Measurements from ENCODE around the gene WNT7B. TPM values are rescaled to one million over a fixed set of nuclear protein-coding genes. Genes with fewer than 3 reads are reported as not detected.

WNT7B gene
- total RNA-seq, 1 donor from 2014 or later: 0.15 TPM

- no peak overlapping the region for H3K4me3 Mint-ChIP-seq (ENCODE audit: unreplicated experiment)
- peaks cover 18% of the 10 kb centered on the region for H3K27me3 Mint-ChIP-seq (ENCODE audit: low read depth)
- no peaks in the 10 kb centered on the region for H3K9me3 Mint-ChIP-seq (ENCODE audit: low read depth)
- H3K4me1 Mint-ChIP-seq (ENCODE audit: low read depth): no peaks in the 10 kb centered on the region
- no peak overlapping the region for H3K27ac Mint-ChIP-seq (ENCODE audit: unreplicated experiment)
- no peaks in the 10 kb centered on the region for H3K36me3 Mint-ChIP-seq (ENCODE audit: low read depth)
- no peak for TF ChIP-seq CTCF (IDR thresholded peaks at IDR 0.05)
- peak; percentile 68 for DNase-seq (ENCODE audit: low spot score)
These were observed 81.4 kb downstream of the WNT7B start for GRCh38 chr22:45895436-45896152.

GRCh38 chr22:45893516-45893915, 83.4 kb downstream of the WNT7B start:
- Mint-ChIP-seq H3K27ac (ENCODE audit: unreplicated experiment) (no peak overlapping the region), H3K36me3 (ENCODE audit: low read depth) (no peaks in the 10 kb centered on the region), H3K4me3 (ENCODE audit: unreplicated experiment) (no peak overlapping the region), H3K4me1 (ENCODE audit: low read depth) (no peaks in the 10 kb centered on the region), H3K27me3 (ENCODE audit: low read depth) (peaks cover 8% of the 10 kb centered on the region), H3K9me3 (ENCODE audit: low read depth) (no peaks in the 10 kb centered on the region)
- peak; percentile 44 for DNase-seq (ENCODE audit: low spot score)
- TF ChIP-seq CTCF (IDR thresholded peaks at IDR 0.05): no peak

- Mint-ChIP-seq H3K27ac (ENCODE audit: unreplicated experiment) (no peak overlapping the region), H3K9me3 (ENCODE audit: low read depth) (no peaks in the 10 kb centered on the region), H3K36me3 (ENCODE audit: low read depth) (no peaks in the 10 kb centered on the region), H3K4me3 (ENCODE audit: unreplicated experiment) (no peak overlapping the region), H3K4me1 (ENCODE audit: low read depth) (no peaks in the 10 kb centered on the region), H3K27me3 (ENCODE audit: low read depth) (peaks cover 8% of the 10 kb centered on the region)
- peak; percentile 68 for DNase-seq (ENCODE audit: low spot score)
- no peak for TF ChIP-seq CTCF (IDR thresholded peaks at IDR 0.05)
These were observed 84.1 kb downstream of the WNT7B start for GRCh38 chr22:45892681-45893461.

GRCh38 chr22:45891996-45892621, 84.9 kb downstream of the WNT7B start:
- peak; percentile 88 for DNase-seq (ENCODE audit: low spot score)
- peaks cover 9% of the 10 kb centered on the region for H3K27me3 Mint-ChIP-seq (ENCODE audit: low read depth)
- TF ChIP-seq CTCF (IDR thresholded peaks at IDR 0.05): no peak
- H3K4me3 Mint-ChIP-seq (ENCODE audit: unreplicated experiment): no peak overlapping the region
- H3K27ac Mint-ChIP-seq (ENCODE audit: unreplicated experiment): no peak overlapping the region
- no peaks in the 10 kb centered on the region for H3K4me1 Mint-ChIP-seq (ENCODE audit: low read depth)
- H3K36me3 Mint-ChIP-seq (ENCODE audit: low read depth): no peaks in the 10 kb centered on the region
- no peaks in the 10 kb centered on the region for H3K9me3 Mint-ChIP-seq (ENCODE audit: low read depth)

GRCh38 chr22:45891471-45891995, 85.4 kb downstream of the WNT7B start:
- Mint-ChIP-seq H3K4me3 (ENCODE audit: unreplicated experiment) (no peak overlapping the region), H3K4me1 (ENCODE audit: low read depth) (no peaks in the 10 kb centered on the region), H3K9me3 (ENCODE audit: low read depth) (no peaks in the 10 kb centered on the region), H3K27ac (ENCODE audit: unreplicated experiment) (no peak overlapping the region), H3K27me3 (ENCODE audit: low read depth) (peaks cover 10% of the 10 kb centered on the region), H3K36me3 (ENCODE audit: low read depth) (no peaks in the 10 kb centered on the region)
- DNase-seq (ENCODE audit: low spot score): peak; percentile 90
- no peak for TF ChIP-seq CTCF (IDR thresholded peaks at IDR 0.05)
